NB4 (cell line): Measurements from ENCODE around the gene RTKN2.

Experiments used
- DNase-seq: peaks from one replicate; pipeline ENCODE4 v3.0.0; 2010; ENCODE audit warnings: low read depth
- H3K4me3 ChIP-seq: one replicate; pipeline ENCODE4 v1.5.1; 2011; ENCODE audit warnings: mild to moderate bottlenecking, low read depth, low read length, moderate library complexity
- CTCF ChIP-seq: IDR thresholded peaks from one replicate; pipeline ENCODE4 v1.5.1; 2012; ENCODE audit warnings: low read depth, low read length
- MYC ChIP-seq: IDR thresholded peaks from 2 replicates; pipeline ENCODE4 v1.6.1; 2011; ENCODE audit warnings: low read depth, low read length
- POLR2A ChIP-seq: IDR thresholded peaks from 2 replicates; pipeline ENCODE4 v1.6.1; 2011; ENCODE audit warnings: mild to moderate bottlenecking; ENCODE audit not compliant: insufficient read length; ENCODE audit errors: extremely low read depth
- TF ChIP-seq, protein P1 (sequence below): IDR thresholded peaks from 2 replicates; pipeline ENCODE4 v1.6.1; 2011; ENCODE audit warnings: low read depth, low read length

Gene RTKN2

DNA sequence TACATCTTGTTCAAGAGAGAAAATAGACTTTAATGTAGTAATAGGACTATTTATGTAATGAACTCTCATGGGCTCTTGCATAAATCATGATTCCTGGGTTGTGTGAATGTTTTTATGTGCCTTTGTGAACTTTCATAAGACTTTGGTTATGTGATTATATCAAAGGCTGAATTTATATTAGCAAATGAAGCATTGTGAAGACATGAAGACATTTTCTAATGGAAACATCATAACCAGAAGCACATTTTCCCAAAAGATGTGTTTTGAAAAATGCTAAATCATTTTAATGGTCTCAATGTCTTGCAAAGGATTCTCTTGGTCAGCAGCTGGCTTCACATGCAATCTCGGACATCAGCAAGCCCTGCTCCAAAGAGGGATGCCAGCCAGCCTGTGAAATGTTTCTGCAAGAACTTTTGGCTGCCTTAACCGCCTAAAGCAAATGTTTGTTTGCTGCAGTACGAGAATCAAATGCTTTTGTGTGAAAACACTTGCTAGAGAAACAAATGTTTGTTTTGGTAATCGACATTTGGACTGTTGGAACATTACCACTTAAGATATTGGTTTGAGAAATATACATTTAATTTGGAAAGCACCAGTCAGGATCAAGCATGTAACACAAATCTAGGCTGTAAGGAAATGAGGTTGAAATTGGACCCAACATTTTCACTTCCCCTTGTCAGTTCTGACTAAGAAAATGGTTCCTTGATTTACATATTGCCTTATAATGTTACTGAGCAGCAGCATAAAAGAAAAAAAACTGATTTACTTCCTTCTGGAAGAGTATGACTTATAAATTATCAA lies 102.1 kb downstream of the RTKN2 start:
- no peak overlapping the region for H3K4me3 ChIP-seq
- no peak for DNase-seq
- TF ChIP-seq, protein P1, sequence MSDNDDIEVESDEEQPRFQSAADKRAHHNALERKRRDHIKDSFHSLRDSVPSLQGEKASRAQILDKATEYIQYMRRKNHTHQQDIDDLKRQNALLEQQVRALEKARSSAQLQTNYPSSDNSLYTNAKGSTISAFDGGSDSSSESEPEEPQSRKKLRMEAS = no peak
- TF ChIP-seq POLR2A (no peak), CTCF (no peak), MYC (no peak)

DNA sequence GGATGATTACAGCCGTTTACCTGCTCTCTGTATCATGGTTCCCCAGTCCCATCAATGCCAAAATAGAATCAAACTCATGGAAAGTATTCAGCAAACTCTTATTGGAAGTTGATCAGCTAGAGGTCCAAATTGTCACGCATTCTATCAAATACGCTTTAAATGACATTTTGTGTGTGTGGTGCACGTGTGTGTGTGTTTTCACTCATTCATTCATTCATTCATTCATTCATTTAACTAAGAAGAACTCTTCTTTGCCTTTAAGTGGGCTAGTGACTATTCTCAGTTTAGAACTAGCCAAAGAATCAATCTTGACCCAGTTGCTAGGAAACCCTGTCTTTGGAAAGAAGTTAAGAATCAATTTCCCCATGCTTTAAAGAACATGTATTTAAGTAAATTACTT lies 102.8 kb downstream of the RTKN2 start:
- H3K4me3 ChIP-seq = no peak overlapping the region
- TF ChIP-seq POLR2A = no peak
- TF ChIP-seq CTCF = no peak
- no peak for TF ChIP-seq MYC
- TF ChIP-seq, protein P1 = no peak
- no peak for DNase-seq

DNA sequence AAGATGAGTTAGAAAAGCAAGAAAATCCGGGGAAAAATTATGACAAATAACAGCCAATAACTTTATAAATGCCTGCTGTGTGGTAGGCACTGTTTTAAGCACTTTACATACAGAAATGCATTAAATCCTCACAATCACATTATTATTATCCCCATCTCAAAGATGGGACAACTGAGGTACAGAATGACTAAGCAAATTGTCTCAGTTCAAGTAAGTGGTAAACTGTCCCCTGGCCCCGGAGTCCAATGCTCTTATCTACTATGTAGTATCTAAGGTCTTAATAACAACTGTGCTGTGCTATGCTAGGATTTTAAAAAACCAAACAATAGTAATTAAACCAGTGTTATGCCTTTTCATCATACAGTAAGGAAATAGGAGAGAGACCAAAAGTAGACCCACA lies 105.6 kb downstream of the RTKN2 start:
- no peak overlapping the region for H3K4me3 ChIP-seq
- DNase-seq = no peak
- TF ChIP-seq CTCF = no peak
- no peak for TF ChIP-seq POLR2A
- TF ChIP-seq, protein P1 = no peak
- TF ChIP-seq MYC = no peak

- H3K4me3 ChIP-seq = no peak overlapping the region
- TF ChIP-seq, protein P1 = no peak
- TF ChIP-seq CTCF = no peak
- no peak for TF ChIP-seq POLR2A
- TF ChIP-seq MYC = no peak
- no peak for DNase-seq
Measured at GRCh38 chr10:62162261-62162981, 106.2 kb downstream of the RTKN2 start.

DNA sequence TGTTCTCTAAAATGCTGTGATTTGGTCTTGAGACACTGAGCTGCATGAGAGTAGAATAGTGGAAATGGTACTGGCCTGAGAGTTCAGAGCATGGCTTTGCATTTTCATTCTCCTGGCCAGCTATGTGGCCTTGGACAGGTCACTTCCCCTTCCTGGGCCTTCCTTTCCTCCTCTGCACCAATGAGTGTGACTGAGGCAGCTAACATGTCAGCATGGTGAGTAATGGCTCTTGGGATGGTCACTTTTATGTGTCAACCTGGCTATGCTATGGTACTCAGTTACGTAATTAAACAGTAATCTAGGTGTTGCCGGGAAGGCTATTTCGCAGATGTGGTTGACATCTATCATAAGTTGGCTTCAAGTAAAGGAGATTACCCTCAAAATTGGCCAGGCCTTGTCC lies 109.3 kb downstream of the RTKN2 start:
- H3K4me3 ChIP-seq = no peak overlapping the region
- no peak for TF ChIP-seq MYC
- TF ChIP-seq POLR2A = no peak
- no peak for TF ChIP-seq CTCF
- TF ChIP-seq, protein P1 = no peak
- DNase-seq = peak; percentile 5
